Measurements from ENCODE around the gene KIF11. TPM values are rescaled to one million over a fixed set of nuclear protein-coding genes. Genes with fewer than 3 reads are reported as not detected.

Gene KIF11
- total and polyA plus RNA-seq, 2 experiments from 2014 or later = 26.1 to 56.7 TPM

GRCh38 chr10:92544296-92544695 is 48.6 kb upstream of the KIF11 start:
- Mint-ChIP-seq H3K4me1 (peaks cover 35% of the 10 kb centered on the region), H3K27ac (0 out of 2 replicates have a peak overlapping the region, but pooled peaks have one; percentile 46), H3K27me3 (ENCODE audit: insufficient read depth, low read depth, poor library complexity) (no peaks in the 10 kb centered on the region), H3K36me3 (ENCODE audit: low read depth) (no peaks in the 10 kb centered on the region), H3K9me3 (no peaks in the 10 kb centered on the region), H3K4me3 (no peak overlapping the region)
- no peaks in the 10 kb centered on the region for H3K9me2 ChIP-seq (ENCODE audit: insufficient read depth)
- no peak overlapping the region for H3K4me3 ChIP-seq
- H2AFZ ChIP-seq = no peak overlapping the region
- H3K4me2 ChIP-seq = 0 out of 2 replicates have a peak overlapping the region, but pooled peaks have one; percentile 19
- peaks cover 64% of the 10 kb centered on the region for H3K79me2 ChIP-seq (replicated peaks; ENCODE audit: insufficient read depth)
- DNase-seq (ENCODE audit: low spot score) (peak; percentile 33), ATAC-seq (peak; percentile 67)
- peaks cover 17% of the 10 kb centered on the region for H3K4me1 ChIP-seq (ENCODE audit: insufficient read depth)
- TF ChIP-seq EZH2phosphoT487 (IDR thresholded peaks at IDR 0.05; ENCODE audit: unreplicated experiment) (no peak), CTCF (conservative IDR thresholded peaks at IDR 0.05; ENCODE audit: low read depth in 2 of 2) (no peak), ZNF331 (CRISPR knock-in tag; IDR thresholded peaks at IDR 0.05; ENCODE audit: low read depth) (no peak), CREB1 (CRISPR knock-in tag; IDR thresholded peaks at IDR 0.05; ENCODE audit: low read depth) (no peak), EZH2 (IDR thresholded peaks at IDR 0.05; ENCODE audit: low read depth, unreplicated experiment) (no peak), ZNF114 (CRISPR knock-in tag; IDR thresholded peaks at IDR 0.05) (no peak), JUNB (IDR thresholded peaks at IDR 0.05; ENCODE audit: unreplicated experiment) (no peak), NANOG (IDR thresholded peaks at IDR 0.05; ENCODE audit: borderline replicate concordance) (no peak)
- TF ChIP-seq, protein P1, sequence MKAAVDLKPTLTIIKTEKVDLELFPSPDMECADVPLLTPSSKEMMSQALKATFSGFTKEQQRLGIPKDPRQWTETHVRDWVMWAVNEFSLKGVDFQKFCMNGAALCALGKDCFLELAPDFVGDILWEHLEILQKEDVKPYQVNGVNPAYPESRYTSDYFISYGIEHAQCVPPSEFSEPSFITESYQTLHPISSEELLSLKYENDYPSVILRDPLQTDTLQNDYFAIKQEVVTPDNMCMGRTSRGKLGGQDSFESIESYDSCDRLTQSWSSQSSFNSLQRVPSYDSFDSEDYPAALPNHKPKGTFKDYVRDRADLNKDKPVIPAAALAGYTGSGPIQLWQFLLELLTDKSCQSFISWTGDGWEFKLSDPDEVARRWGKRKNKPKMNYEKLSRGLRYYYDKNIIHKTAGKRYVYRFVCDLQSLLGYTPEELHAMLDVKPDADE (IDR thresholded peaks at IDR 0.05) = no peak
- TF ChIP-seq, protein P2, sequence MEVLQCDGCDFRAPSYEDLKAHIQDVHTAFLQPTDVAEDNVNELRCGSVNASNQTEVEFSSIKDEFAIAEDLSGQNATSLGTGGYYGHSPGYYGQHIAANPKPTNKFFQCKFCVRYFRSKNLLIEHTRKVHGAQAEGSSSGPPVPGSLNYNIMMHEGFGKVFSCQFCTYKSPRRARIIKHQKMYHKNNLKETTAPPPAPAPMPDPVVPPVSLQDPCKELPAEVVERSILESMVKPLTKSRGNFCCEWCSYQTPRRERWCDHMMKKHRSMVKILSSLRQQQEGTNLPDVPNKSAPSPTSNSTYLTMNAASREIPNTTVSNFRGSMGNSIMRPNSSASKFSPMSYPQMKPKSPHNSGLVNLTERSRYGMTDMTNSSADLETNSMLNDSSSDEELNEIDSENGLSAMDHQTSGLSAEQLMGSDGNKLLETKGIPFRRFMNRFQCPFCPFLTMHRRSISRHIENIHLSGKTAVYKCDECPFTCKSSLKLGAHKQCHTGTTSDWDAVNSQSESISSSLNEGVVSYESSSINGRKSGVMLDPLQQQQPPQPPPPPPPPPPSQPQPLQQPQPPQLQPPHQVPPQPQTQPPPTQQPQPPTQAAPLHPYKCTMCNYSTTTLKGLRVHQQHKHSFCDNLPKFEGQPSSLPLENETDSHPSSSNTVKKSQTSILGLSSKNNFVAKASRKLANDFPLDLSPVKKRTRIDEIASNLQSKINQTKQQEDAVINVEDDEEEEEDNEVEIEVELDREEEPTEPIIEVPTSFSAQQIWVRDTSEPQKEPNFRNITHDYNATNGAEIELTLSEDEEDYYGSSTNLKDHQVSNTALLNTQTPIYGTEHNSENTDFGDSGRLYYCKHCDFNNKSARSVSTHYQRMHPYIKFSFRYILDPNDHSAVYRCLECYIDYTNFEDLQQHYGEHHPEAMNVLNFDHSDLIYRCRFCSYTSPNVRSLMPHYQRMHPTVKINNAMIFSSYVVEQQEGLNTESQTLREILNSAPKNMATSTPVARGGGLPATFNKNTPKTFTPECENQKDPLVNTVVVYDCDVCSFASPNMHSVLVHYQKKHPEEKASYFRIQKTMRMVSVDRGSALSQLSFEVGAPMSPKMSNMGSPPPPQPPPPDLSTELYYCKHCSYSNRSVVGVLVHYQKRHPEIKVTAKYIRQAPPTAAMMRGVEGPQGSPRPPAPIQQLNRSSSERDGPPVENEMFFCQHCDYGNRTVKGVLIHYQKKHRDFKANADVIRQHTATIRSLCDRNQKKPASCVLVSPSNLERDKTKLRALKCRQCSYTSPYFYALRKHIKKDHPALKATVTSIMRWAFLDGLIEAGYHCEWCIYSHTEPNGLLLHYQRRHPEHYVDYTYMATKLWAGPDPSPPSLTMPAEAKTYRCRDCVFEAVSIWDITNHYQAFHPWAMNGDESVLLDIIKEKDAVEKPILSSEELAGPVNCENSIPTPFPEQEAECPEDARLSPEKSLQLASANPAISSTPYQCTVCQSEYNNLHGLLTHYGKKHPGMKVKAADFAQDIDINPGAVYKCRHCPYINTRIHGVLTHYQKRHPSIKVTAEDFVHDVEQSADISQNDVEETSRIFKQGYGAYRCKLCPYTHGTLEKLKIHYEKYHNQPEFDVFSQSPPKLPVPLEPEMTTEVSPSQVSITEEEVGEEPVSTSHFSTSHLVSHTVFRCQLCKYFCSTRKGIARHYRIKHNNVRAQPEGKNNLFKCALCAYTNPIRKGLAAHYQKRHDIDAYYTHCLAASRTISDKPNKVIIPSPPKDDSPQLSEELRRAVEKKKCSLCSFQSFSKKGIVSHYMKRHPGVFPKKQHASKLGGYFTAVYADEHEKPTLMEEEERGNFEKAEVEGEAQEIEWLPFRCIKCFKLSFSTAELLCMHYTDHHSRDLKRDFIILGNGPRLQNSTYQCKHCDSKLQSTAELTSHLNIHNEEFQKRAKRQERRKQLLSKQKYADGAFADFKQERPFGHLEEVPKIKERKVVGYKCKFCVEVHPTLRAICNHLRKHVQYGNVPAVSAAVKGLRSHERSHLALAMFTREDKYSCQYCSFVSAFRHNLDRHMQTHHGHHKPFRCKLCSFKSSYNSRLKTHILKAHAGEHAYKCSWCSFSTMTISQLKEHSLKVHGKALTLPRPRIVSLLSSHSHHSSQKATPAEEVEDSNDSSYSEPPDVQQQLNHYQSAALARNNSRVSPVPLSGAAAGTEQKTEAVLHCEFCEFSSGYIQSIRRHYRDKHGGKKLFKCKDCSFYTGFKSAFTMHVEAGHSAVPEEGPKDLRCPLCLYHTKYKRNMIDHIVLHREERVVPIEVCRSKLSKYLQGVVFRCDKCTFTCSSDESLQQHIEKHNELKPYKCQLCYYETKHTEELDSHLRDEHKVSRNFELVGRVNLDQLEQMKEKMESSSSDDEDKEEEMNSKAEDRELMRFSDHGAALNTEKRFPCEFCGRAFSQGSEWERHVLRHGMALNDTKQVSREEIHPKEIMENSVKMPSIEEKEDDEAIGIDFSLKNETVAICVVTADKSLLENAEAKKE (CRISPR knock-in tag; IDR thresholded peaks at IDR 0.05) = no peak
- TF ChIP-seq, protein P3, sequence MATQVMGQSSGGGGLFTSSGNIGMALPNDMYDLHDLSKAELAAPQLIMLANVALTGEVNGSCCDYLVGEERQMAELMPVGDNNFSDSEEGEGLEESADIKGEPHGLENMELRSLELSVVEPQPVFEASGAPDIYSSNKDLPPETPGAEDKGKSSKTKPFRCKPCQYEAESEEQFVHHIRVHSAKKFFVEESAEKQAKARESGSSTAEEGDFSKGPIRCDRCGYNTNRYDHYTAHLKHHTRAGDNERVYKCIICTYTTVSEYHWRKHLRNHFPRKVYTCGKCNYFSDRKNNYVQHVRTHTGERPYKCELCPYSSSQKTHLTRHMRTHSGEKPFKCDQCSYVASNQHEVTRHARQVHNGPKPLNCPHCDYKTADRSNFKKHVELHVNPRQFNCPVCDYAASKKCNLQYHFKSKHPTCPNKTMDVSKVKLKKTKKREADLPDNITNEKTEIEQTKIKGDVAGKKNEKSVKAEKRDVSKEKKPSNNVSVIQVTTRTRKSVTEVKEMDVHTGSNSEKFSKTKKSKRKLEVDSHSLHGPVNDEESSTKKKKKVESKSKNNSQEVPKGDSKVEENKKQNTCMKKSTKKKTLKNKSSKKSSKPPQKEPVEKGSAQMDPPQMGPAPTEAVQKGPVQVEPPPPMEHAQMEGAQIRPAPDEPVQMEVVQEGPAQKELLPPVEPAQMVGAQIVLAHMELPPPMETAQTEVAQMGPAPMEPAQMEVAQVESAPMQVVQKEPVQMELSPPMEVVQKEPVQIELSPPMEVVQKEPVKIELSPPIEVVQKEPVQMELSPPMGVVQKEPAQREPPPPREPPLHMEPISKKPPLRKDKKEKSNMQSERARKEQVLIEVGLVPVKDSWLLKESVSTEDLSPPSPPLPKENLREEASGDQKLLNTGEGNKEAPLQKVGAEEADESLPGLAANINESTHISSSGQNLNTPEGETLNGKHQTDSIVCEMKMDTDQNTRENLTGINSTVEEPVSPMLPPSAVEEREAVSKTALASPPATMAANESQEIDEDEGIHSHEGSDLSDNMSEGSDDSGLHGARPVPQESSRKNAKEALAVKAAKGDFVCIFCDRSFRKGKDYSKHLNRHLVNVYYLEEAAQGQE (IDR thresholded peaks at IDR 0.05; ENCODE audit: unreplicated experiment) = no peak
- H3K27ac ChIP-seq (ENCODE audit: low read depth) = no peak overlapping the region
- H3F3A ChIP-seq (replicated peaks; ENCODE audit: low read depth) = no peaks in the 10 kb centered on the region
- no peaks in the 10 kb centered on the region for H3K27me3 ChIP-seq (ENCODE audit: insufficient read depth)
- H3K36me3 ChIP-seq (ENCODE audit: insufficient read depth) = no peaks in the 10 kb centered on the region
- H4K20me1 ChIP-seq (replicated peaks; ENCODE audit: insufficient read depth) = peaks cover 6% of the 10 kb centered on the region

Measured in GM23338 (cell line).